Stimulated activated CD8-positive, alpha-beta memory T cell treated with anti-CD3 and anti-CD28 coated beads, Interleukin-4, amount 100 ng/mL, for 1 hour (primary cell): ENCODE measurements around the gene RAD50.
"Not testable (repeated sequence)": the region's sequence is repeated elsewhere in the genome, so short reads cannot be mapped to it uniquely, and the experiment has no call there.

ENCODE experiments used
- DNase-seq, 2 donors: peaks; one replicate each; pipeline ENCODE4 v3.0.0-alpha.2; 2020; ENCODE audit warnings: low read depth in 2 of 2, low spot score in 1 of 2

Gene RAD50

DNA sequence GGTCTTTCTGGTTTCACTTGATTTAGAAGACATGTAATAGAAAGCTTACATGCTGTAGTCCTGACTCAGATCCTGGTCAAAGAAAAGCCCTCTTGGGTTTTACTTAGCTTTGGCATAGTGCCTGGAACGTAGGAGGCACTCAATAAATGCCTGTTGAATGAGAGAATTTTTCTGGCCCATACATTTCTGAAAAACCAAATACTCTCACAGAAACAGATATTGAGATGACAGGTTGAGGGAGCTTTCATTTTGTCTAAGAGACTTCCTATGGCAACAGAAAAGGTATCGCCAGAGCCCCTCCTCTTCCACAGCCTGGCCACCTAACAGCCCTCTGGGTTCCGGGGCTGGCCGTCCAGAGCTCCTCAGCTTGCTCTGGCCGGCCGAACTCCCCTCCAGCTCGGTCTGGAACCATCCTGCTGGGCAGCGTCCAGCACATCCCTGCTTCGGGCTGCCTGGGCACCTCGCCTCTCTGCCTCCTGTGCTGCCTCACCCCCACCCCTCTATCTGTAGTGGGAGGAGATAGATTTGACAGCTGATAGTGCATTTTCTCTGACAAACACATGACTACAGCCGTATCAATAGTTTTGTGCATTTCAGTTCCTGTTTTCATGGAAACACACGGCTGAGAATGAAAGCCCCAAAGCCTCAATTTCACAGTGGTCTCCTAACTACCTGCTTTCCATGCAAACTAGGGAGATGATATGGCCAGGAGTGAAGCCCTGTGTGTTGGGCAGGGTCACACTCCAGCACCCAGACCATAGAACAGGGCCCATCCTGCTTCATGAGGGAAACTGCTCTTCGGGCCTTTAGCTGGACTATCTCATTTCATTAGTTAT, 118.1 kb downstream of the RAD50 start:
- DNase-seq: no peak

DNA sequence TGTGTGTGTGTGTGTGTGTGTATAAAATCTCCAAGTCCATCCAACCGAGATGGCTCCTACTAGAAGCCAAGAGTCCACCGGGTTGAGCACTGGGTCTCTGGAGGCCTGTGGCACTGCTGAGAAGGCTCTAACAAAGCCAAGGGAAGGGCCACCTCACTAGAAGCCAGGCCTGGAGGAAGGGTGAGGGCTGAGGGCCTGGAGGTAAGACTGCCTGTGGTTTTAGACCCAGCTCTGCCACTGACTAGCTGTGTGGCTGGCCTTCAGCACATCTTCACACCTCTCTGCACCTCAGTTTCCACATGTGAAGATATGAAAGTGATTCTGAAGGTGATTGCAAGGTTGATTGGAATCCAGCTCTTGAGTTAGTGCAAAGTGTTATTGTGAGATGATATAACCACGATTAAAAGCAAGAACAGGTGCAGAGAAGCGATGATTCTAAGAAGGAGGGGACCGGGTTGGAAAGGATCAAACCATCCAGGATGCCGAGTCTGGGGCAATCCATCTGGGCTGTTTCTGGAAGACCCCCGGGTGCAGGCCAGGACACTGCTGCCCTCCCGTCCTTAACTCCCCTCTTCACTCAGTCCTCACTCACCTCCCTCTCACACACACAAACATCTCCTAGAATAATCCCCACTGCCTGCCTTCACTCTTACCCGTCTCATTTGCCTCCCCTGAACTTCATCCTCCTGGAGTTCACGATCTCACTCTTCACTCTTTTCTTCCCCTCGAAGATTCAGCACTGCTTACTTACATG, 119.3 kb downstream of the RAD50 start:
- DNase-seq: no peak

DNA sequence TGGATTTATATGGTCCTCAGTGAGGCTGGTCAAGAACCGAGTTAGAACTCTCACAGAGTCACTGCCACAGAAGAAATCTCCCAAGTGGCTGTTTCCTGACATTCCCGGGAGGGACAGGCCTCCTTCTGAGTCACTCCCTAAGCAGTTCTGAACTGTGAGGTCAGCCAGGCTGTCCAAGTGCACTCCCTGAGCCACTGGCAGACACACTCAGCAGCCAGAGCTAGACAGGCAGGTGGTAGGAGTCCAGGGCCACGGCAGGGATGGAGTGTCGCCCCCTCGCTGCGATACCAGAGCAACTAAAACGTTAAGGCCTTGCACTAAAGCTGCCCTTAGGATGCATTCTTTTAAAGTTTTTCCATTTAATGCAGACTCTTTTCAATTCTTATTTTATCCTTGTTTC, 120.4 kb downstream of the RAD50 start:
- no peak for DNase-seq

- DNase-seq: no peak
These were observed 121.1 kb downstream of the RAD50 start for GRCh38 chr5:132677682-132678400.

GRCh38 chr5:132678735-132679134, 122.0 kb downstream of the RAD50 start:
- DNase-seq: no peak

DNA sequence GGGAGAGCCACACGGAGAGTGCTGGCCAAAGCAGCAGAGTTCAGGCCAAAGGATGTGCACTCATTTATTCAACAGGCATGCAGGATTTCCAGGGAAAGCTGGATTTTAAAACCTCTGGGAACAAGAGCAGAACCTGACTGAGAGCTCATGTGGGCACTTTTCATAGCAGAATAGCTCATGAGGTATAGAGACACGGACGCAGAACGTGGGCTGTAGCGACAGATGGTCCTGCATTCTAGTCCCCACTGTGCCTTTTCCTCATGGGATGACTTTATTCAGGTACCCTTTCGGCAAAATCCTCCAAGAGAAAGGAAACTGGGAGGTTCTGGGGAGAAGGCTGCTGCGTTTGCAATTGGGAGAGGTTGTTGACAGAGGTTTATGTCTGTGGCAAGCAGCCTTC, 122.4 kb downstream of the RAD50 start:
- no peak for DNase-seq

- no peak for DNase-seq
These were observed 123.1 kb downstream of the RAD50 start for GRCh38 chr5:132679717-132680380.

GRCh38 chr5:132680780-132681475, 124.2 kb downstream of the RAD50 start:
- DNase-seq: no peak

GRCh38 chr5:132681476-132681831, 124.7 kb downstream of the RAD50 start:
- DNase-seq: no peak

DNA sequence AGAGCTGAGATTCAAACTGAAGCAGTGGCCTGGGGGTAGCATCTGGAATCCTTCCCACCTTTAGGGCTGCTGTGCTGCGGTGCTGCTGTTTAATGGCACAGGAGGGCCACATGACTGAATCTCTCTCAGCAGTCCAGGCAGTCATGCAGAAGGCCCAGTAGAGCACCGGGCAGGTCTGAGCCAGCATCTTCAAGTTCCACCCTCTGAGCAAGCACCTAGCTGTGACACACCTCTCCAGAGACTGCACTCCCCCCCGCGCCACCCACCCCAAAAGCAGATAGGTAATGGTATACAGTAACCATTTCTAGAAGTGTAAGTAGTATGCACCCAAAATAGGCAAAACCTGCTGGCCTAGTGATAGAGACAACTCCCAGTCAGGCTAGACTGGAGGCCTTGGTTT, 125.2 kb downstream of the RAD50 start:
- DNase-seq: no peak

GRCh38 chr5:132684491-132684890, 127.7 kb downstream of the RAD50 start:
- no peak for DNase-seq

DNA sequence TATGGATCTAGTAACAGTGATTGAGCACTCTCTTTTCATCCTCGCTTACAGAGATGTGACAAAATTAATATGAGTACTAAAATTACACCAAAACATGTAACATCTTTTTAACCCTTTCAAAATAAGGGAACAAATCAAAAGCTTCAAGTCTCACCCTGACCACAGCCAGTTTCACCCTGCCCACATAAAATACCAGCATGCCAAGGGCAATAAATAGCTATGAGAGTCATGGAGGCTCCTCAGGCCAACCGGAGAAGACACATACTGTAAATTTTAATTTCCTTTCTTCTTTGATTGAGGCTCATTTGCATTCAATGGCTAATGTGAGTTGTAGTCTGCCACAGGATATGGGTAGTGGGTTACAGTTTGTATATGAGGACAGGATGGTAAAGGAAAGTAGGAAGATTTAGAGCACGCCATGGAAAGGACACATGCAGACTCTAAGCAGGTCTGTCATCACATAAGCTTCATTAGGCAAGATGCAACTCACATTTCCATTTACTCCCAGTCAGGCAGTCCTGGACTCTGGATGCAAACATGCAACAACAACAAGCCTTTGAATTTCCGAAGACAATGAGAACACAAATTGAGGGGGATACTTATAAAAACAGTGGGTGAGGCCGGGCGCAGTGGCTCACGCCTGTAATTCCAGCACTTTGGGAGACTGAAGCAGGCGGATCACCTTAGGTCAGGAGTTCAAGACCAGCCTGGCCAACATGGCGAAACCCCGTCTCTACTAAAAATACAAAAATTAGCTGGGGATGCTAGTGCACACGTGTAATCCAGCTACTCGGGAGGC, 128.3 kb downstream of the RAD50 start:
- DNase-seq: no peak

GRCh38 chr5:132686193-132686592, 129.4 kb downstream of the RAD50 start:
- no peak for DNase-seq

GRCh38 chr5:132687995-132688394, 131.2 kb downstream of the RAD50 start:
- no peak for DNase-seq

DNA sequence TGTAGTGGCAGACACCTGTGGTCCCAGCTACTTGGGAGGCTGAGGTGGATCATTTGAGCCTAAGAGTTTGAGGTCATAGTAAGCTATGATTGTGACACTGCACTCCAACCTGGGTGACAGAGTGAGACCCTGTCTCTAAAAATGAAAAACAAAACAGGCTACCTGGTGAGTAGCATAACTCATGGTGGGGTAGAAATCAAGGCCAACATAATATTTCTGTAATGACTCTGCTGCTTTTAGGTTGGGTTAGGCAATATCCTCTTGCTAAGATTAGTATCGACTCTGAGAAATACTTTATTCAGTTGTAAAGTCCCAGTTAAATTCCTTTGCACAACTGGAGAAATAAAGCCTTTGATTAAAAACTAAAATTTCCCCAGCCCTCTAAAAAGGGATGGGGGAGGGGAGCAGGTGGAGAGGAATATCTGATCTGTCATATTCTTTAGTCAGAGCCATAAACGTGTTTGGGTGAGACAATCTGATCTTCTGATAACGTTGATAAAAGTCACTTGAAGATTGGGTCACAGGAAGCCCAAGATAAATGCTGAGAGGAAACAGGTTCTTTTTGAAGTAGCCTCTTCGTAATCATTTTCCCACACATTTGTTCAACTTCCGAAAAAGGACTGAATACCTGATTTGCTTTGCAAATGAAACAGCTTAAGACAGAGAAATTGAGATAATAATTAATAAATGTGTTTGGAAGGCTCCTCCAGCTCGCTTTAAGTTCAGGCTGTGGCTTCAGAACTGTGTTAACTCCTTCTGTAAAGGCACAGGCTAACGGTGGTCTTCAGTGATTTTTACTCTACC, 132.0 kb downstream of the RAD50 start:
- DNase-seq: no peak

GRCh38 chr5:132689513-132689912, 132.7 kb downstream of the RAD50 start:
- no peak for DNase-seq

- DNase-seq: no peak
These were observed 133.4 kb downstream of the RAD50 start for GRCh38 chr5:132690156-132690555.

DNA sequence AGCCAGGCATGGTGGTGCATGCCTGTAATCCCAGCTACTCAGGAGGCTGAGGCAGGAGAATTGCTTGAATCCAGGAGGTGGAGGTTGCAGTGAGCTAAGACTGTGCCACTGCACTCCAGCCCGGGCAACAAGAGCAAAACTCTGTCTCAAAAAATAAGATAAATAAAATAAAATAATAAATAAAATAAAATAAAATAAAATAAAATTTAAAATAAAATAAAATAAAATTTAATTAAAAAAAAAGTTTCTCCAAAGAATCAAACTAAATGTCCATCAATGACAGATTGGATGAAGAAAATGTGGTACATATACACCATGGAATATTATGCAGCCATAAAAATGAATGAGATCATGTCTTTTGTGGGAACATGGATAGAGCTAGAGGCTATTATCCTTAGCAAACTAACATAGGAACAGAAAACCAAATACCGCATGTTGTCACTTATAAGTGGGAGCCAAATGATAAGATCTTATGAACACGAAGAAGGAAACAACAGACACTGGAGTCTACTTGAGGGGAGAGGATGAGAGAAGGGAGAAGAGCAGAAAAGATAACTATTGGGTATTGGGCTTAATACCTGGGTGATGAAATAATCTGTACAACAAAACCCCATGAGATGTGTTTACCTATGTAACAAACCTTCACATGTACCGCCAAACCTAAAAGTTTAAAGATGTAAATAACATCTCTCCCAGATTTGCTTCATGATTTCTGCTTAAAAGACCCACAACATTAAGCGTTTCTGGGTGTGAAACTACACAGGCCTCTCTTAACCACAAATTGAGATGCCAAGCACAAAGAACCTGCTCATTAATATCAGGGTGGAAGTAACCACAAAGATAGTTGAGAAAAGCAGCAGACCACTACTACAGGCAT, 135.2 kb downstream of the RAD50 start:
- not testable (repeated sequence) for DNase-seq
